HG03159 (cell line): ENCODE data around the gene HTD2.
"Not testable (repeated sequence)": the region's sequence is repeated elsewhere in the genome, so short reads cannot be mapped to it uniquely, and the experiment has no call there.

Experiments used
- ATAC-seq: cut with Tn5 transposase; IDR thresholded peaks from one replicate; pipeline ENCODE4 v1.9.1; 2021; ENCODE audit warnings: mild to moderate bottlenecking, moderate library complexity; ENCODE audit not compliant: unreplicated experiment

HTD2 gene

DNA sequence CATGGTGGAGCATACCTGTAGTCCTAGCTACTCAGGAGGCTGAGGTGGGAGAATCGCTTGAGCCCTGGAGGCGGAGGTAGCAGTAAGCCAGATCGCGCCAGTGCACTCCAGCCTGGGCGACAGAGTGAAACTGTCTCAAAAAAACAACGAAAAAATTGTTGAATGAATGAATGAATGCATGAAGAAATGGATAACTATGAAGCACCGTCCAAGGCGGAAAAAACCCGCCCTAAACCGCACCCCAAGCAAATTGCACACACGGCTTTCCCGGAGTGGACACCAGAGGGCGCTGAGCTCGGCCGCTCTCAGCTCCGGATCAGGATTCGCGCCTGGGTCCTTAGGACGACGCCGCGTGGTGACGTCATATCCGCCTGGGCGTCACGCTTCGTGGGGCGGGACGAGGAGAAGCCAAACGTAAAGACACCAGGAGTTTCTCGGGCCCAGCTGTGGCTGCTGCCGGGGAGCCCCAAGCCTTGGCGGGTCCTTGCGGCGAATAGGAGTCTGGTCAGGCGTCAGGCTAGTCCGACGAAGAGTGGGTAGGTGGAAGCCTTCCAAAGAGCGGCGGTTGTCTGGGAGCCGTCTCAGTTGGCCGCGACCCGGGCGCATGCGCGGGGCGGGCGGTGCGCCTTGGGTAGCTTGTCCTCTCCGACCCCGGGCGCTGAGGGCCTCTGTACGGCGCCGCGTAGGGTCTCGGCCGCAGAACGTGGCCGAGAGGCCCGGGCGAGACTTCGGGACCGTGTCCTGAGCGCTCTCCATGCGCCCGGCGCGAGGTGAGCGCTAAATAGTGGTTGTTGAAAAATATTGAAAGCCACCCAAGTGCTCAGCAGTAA is at the start of gene HTD2, which contains the start of gene RPP14:
TSS of gene HTD2 (plus strand) at position 639 of the 830 bp plus-strand sequence. CDS start 11,094 bp downstream, outside the sequence.
TSS of gene RPP14 (plus strand) at position 364 of the 830 bp plus-strand sequence. CDS start 4,085 bp downstream, outside the sequence.
- ATAC-seq: peak; percentile 79

DNA sequence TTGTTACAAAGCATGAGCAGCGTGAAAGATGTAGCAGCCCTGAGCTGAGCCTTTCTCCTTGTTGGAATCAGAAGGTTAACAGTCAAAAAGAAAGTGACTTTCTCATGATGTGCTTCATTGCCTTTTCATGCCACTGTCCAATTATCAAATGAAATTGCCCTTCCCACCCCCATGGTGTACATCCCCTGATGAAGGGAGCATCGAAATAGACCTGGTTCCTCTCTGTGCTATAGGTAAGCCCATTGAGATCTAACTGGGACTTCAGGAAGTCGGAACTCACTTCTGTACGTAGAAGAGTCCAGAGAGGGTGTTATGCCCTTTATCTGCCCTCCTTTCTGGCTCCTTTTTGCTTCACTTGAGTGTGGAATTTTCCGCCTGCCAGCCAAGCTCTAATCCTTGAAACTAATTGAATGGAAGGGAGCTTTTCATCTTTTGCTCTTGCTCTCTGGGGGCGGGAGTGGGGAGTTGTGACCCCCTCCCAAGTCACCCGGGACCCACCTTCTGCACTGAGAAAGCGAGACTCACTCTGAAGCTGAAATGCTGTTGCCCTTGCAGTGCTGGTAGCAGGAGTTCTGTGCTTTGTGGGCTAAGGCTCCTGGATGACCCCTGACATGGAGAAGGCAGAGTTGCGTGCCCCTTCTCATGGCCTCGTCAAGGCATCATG is 47.8 kb upstream of the HTD2 start:
- no peak for ATAC-seq

DNA sequence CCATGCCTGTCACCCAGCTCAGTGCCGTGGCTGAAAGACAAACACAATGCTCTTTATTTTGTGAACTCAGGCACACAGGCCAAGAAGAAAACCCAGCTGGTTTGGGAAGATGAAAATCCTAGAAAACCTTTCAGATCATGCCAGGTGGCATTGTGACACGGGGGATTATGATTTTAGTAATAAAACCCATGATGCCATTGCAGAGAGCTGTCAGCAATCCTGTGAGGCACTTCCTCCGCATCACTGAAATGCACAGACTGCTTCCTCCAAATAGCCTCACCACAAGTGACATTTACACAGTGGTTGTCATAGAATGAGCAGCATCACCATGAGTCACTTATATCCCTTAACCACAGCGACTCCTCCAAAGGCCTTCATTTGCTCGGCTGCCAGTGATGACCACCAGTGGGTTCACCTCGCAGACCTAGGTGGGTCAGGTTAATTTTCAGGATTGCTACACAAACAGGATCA is 46.0 kb upstream of the HTD2 start:
- no peak for ATAC-seq

DNA sequence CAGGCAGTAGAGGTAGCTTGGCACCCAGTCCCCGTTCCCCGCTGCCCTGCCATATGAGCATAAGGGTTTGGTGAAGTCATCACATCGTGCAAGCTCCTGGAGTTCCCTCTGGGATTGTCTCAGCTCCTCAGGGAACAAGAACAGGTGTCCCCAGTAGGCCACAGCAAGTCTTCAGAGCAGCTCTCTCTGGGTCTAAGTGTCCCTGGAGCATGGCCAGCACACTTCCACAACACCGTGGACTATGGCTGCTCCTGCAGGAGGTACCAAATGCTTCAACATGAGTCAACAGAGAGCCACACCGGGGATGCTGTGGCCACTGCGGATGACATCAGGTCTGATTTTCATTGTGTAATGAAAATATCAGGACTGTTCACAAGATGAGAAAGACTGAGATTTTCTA is 45.6 kb upstream of the HTD2 start:
- ATAC-seq: no peak

DNA sequence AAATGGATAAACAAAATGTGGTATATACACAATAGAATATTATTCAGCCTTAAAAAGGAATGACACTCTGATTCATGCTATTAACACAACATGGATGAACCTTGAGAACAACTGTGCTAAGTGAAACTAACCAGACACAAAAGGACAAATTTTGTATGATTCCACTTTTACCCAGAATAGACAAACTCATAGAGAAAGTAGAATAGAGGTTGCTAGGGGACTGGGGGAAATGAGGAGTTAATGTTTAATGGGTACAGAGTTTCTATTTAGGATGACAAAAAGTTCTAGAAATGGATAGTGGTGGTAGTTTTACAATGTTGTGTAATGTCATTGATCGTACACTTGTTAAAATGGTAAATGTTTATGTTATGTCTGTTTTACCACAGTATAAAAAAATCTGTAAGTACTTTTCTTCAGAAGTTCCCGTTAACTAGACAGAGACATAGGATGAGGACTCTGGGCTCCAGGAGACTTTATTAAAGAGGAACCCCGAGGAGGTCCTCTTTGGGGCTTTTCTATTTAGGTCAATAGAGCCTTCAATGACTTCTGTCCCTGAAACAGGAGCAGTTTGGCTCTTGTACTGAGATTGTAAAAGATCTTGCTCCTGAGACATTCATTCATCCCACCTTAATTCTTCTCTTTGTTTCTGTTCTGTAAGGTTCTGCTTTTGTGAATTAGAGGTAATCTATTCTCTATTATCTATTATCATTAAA is 44.2 kb upstream of the HTD2 start:
- ATAC-seq: peak; percentile 83

DNA sequence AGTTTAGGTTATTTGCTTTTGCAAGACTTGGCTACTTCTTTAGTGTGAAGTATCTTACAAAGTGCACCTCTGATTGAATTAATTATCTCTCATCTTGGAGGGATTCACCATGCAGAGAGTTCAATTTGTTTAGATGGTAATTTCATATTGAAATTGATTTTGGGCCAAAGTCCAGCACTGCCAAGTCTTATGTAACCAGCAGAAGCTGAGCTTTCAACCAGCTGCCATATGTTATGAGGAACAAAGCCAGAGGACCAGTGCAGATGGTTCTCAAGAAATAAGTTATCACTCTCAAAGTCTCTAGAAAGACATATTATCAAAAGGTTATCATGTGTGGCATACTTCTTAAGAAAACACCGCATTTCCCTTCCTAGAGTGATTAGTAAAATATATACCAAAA is 39.7 kb upstream of the HTD2 start:
- ATAC-seq: no peak

DNA sequence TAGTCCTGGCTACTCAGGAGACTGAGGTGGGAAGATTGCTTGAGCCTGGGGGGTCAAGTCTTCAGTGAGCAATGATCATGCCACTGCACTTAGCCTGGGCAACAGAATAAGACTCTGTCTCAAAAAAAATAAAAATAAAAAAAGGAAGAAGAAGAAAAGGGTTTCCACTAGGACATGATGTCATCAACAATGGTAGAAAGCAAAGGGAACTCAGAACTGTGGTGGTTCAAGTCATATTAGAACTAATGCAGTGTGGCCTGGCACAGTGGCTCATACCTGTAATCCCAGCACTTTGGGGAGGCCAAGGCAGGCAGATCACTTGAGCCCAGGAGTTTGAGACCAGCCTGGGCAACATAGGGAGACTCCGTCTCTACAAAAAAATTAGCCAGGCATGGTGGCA is 38.8 kb upstream of the HTD2 start:
- ATAC-seq: not testable (repeated sequence)

DNA sequence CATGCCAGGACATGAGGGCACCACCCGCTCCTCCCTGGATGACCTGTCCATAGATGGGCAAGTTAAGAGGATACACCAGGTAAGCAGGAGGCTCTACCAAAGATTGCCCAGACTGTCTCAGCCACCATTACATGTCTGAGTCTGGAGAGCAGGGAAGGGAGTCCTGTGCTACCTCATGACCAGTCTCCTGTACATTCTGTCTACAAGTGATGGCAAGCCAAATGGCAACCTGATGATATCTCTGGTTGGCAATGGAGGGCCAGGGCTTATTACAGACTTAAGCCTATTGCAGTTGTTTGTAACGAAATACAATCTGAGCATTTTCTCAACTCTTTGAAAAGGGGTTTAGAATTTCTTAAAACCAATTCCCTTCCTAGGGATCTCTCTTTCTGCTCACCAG is 37.0 kb upstream of the HTD2 start:
- no peak for ATAC-seq

DNA sequence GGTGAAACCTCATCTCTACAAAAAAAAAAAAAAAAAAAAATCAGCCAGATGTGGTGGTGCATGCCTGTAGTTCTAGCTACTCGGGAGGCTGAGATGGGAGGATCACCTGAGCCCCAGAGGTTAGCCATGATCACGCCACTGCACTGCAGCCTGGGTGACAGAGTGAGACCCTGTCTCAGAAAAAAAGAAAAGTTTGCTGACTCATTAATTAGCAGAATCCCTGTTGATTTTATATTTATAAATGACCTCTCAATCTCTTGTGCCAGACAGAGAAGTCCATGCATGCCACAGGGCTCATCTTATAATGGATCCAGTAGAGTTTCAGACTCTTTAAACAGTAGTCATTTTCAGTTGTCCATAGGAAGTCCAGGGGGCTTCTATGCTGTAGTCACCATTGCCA is 35.8 kb upstream of the HTD2 start:
- no peak for ATAC-seq

DNA sequence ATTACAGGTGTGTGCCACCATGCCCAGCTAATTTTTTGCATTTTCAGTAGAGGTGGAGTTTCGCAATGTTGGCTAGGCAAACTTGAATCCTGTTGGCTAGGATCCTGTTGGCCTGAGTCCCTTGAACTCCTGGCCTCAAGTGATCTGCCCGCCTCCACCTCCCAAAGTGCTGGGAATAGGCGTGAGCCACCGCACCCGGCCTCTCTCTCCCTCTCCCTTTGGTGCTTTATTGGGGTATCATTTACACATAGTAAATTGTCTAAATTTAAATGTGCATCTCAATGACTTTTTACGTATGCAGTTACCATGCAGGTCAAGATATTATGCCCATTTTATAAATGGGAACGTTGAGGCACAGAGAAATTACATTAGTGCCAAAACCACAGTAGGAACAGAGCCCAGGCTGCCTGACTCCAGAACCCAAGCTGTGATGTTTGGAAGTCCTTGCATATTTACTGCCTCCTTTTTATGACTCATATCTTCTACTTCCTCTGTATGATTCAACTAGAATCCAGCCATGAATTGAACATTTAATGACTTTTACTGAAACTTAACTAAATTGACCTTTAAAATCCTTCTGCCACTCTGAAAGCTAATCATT is 34.3 kb upstream of the HTD2 start:
- ATAC-seq: no peak

DNA sequence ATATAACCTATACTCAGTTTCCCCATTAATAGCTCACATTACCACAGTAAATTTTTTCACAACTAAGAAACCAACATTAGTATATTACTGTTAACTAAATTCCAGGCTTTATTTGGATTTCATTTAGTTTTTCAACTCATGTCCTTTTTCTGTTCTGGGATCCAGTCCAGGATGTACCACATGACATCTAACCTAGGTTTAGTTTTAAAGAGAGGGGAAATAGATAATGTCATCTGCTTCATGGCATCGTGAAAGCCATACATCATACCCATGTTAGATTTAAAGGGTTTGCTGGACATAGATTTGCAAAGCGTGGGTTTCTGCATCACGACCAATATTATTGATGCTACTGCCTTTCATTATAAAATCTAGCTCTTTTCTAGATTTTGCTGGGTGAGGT is 33.4 kb upstream of the HTD2 start:
- ATAC-seq: no peak

DNA sequence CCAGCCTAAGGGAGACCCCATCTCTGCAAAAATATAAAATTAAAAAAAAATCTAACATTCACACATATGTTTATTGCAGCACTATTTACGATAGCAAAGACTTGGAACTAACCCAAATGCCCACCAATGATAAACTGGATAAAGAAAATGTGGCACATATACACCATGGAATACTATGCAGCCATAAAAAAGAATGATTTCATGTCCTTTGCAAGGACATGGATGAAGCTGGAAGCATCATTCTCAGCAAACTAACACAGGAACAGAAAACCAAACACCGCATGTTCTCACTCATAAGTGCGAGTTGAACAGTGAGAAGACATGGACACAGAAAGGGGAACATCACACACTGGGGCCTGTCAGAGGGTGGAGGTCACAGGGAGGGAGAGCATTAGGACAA is 33.0 kb upstream of the HTD2 start:
- not testable (repeated sequence) for ATAC-seq

DNA sequence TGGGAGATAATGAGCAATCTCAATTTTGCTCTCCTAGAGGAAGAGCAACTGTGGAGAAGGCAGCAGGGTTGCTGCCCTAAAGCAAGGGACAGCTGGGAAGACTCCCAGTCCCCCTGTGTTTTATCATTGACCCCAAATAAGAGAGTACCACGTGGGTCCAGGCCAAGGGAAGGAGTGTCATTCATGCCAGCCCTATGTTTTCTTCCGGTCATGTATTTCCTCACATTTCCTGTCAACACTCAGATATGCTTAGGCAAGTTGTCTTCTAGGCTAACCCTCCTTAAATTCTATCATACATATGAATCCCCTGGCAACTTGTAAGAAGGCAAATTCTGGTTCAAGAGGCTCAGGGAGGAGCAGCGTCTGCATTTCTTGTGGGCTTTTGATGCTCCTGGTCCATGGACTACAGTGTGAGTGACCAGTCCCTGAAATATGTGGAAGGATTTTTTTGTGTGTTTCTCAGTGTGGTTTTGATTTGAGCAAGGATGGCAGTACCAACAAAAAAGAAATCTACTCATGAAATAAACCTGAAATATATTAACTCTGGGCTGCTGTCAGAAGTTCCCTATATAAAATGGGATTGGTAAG is 32.2 kb upstream of the HTD2 start:
- ATAC-seq: no peak

DNA sequence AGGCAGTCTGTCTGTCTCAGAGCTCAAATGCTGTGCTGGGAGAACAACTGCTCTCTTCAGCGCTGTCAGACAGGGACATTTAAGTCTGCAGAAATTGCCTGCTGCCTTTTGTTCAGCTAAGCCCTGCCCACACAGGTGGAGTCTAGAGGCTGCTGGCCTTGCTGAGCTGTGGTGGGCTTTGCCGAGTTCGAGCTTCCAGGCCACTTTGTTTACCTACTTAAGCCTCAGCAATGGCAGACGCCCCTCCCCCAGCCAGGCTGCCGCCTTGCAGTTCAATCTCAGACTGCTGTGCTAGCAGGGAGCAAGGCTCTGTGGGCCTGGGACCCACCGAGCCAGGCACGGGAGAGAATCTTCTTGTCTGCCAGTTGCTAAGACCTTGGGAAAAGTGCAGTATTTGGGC is 25.3 kb upstream of the HTD2 start:
- no peak for ATAC-seq

DNA sequence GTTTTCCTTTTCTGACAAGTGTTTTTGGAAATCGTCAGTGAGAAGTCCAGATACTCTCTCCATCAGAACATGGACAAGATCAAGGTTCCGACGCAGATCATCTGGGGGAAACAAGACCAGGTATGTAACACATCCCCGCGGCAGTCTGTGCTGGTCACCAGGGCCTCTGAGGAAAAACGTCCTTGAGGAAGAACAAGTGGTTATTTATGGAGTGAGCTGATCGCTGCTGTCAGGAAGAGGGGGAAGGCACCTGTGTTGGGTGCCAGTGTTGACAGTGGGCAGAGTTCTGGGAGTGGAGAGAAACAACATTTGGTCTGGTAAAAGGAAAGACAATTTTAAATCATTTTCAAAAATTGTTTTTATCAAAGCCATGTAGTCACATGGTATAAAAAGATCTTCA is 21.0 kb upstream of the HTD2 start:
- no peak for ATAC-seq

DNA sequence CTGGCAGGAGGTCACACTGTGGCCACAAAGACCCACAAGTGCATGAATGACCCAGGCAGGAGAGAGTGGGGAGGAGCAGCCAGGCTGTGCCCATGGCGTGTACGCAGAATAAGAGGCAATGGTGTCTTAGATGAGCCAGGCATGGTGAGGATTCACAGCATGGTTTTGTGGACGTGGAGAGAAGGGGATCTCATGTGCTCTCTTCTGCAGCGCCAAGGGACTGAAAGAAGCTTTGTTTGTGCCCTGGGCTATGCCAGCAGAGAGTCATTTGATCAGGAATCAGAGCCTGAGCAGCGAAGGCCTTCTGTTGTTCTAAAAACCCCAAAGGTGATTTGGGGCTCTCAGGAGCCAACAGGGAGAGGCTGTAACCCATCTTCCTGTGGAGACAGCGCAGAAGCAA is 19.0 kb upstream of the HTD2 start:
- no peak for ATAC-seq

DNA sequence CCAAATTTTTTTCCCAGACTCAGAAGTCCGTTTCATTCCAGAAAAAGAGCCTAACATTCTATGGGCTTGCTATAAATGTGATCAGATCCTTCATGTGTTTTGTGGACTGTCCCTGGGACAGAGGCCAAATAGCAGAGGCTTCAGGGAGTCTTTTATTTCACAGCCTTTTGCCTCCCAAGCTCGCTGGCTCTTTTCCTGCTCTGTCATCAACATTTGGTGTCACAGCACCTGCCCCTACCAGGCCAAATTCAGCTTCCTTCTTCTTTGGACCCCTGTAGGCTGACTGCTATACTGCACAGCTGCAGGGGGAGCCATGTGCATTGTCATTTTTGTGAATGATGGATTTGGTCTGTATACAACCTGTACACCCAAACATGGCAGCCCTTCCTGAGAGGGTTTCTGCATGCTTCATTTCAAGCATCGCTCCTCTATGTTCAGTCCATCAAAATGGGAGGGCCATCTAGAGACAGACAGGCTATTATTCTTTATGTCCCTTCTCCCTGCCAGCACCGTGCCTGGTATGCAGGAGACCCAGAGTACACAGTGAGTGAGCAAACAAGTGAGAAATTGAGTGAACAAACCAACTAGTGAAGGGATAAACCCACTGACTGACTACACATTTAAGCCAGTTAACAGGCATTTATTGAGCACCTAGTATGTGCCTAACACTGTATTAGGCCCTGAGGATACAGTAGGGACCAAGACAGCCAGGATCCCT is 18.1 kb upstream of the HTD2 start:
- ATAC-seq: no peak

DNA sequence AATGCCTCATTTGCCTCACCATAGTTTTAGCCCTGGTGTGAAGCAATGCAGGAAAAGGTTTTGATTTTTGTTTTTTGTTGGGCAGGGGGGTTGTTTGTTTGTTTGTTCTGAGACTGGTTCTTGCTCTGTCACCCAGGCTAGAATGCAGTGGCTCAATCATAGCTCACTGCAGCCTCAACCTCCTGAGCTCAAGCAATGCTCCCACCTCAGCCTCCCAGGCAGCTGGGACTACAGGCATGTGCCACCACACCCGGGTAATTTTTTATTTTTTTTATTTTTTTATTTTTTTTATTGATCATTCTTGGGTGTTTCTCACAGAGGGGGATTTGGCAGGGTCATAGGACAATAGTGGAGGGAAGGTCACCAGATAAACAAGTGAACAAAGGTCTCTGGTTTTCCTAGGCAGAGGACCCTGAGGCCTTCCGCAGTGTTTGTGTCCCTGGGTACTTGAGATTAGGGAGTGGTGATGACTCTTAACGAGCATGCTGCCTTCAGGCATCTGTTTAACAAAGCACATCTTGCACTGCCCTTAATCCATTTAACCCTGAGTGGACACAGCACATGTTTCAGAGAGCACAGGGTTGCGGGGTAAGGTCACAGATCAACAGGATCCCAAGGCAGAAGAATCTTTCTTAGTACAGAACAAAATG is 17.2 kb upstream of the HTD2 start:
- ATAC-seq: not testable (repeated sequence)

DNA sequence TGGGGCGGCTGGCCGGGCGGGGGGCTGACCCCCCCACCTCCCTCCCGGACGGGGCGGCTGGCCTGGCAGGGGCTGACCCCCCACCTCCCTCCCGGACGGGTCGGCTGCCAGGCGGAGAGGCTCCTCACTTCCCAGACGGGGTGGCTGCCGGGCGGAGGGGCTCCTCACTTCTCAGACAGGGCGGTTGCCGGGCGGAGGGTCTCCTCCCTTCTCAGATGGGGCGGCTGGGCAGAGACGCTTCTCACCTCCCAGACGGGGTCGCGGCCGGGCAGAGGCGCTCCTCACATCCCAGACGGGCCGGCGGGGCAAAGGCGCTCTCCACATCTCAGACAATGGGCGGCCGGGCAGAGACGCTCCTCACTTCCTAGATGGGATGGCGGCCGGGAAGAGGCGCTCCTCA is 15.9 kb upstream of the HTD2 start:
- not testable (repeated sequence) for ATAC-seq
